DLD1 (cell line): ENCODE data around the gene ELMOD3.
"Not testable (repeated sequence)": the region's sequence is repeated elsewhere in the genome, so short reads cannot be mapped to it uniquely, and the experiment has no call there.

Source experiments
- in situ Hi-C: cut with HindIII; loops from 2 replicates; pipeline ENCODE4 v1.10.0; 2017; ENCODE audit warnings: low sequenced_read_pairs

ELMOD3 gene

DNA sequence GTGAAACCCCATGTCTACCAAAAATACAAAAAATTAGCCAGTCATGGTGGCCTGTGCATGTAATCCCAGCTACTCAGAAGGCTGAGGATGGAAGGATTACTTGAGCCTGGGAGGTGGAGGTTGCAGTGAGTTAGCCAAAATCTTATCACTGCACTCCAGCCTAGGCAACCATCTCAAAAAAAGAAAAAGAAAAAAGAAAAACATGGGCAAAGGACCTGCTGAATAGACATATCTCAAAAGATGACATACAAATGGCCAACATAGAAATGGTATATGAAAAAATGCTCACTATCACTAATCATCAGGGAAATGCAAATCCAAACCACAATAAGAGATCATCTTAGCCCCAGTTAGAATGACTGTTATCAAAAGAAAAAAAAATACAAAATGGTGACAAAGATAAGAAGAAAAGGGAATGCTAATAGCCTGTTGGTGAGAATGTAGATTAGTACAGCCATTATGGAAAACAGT lies 25.4 kb upstream of the ELMOD3 start:
- in situ Hi-C loops: no loop called here

DNA sequence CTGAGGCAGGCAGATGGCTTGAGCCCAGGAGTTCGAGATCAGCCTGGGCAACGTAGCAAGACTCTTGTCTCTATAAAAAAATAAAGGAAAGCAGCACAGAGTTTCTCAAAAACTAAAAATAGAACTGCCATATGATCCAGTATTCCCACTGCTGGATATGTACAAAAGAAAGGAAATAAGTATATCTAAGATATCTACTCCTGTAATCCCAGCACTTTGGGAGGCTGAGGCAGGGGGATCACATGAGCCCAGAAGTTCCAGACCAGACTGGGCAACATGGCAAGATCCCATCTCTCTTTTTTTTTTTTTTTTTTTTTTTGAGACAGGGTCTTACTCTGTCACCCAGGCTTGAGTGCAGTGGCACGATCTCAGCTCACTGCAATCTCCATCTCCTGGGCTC lies 24.9 kb upstream of the ELMOD3 start:
- in situ Hi-C loops: not testable (repeated sequence)

GRCh38 chr2:85330839-85331636 lies 23.5 kb upstream of the ELMOD3 start:
- in situ Hi-C loops: no loop called here

GRCh38 chr2:85333877-85334276 lies 20.7 kb upstream of the ELMOD3 start:
- in situ Hi-C loops: not testable (repeated sequence)

GRCh38 chr2:85334928-85335327 lies 19.6 kb upstream of the ELMOD3 start:
- in situ Hi-C loops: no loop called here

DNA sequence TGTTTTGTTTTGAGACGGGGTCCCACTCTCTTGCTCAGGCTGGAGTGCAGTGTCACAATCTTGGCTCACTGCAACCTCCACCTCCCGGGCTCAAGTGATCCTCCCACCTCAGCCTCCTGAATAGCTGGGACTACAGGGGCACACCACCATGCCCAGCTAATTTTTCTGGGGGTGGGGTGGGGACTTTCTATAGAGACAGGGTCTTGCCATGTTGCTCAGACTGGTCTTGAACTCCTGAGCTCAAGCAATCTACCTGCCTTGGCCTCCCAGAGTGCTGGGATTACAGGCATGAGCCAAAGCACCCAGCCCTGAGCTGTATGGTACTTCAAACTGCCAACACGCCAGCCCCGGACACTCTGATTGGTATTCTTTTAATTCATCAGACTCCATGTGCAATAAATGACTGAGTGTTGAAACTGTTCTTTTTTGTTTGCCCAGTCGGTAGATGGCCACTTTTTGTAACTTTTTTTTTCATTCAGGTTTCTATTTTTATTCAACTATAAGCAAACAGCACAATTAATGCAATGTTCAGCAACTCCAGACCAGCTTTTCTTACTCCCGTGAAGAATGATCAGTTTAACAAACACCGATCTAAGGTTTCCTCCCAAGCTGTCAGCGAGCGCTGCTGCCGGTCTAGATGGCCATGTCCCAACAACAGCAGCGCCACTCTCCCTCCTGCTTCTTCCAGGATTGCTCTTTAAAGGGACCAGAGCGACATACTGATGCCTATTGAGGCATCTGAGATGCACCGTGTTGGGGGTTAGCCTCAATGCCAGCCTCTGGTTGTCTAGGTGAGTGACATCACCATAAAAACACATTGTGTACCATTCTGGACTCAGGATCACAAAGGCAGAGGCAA lies 14.3 kb upstream of the ELMOD3 start:
- in situ Hi-C loops: no loop called here

GRCh38 chr2:85341269-85342029 lies 13.1 kb upstream of the ELMOD3 start:
- in situ Hi-C loops: no loop called here

GRCh38 chr2:85342156-85342555 lies 12.4 kb upstream of the ELMOD3 start:
- in situ Hi-C loops: no loop called here

DNA sequence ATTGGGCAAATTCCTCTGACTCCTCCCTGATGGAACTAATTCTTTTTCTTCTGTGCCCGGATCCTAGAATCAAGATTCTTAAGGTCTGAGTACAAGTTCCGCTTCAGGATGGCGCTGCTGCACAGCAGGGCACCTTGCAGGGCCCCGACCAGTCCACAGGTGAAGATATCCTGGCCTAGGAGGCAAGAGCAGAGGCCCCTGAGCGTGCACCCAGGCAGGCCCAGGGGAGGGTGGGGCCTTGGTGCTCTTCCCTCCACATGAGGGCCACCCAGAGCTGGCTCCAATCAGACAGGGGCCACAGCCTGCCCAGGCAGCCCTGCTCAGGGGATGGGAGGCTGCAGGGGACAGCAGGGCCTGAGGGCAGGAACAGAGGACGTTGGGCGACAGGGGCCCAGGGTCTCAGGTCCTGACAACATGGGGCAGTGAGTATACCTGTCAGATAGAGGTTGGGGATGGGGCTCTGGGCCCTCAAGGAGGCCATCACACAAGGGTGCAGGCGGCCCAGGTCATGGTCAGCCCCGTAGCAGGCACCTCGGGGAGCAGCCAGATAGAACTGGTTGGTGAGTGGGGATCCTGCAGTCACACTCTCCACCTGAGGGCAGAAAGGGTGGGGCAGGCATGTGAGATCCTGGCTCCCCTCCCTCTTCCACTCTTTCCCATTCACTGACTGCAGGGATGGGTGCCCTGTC lies 11.2 kb upstream of the ELMOD3 start:
- in situ Hi-C loops: not testable (repeated sequence)

DNA sequence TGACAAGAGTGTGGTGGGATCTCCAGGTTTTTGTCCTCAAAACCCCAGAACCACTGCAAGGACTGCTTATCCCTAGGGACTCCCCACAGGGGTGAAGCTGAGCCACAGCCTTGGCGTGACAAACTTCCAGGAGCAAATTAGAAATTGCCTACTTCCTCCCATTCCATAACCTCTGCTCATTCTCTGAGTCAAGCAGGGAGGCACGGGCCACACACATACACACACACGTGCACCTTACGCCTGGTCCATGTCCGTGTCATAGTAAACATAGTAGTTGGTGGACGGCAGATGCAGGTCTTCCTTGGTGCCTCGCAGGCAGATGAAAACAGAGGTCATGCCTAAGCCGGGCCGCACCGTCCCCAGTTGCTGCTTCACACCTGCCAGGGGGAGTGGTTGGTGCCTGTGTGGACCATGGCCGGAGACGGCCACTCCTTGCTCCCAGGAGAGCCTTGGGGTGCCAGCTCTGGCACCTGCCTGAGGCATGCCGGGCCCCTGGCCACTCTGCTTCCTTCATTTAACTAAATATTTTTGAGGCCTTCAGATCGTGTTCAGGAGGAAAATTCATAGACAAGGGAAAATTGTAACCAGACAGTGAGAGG lies 10.1 kb upstream of the ELMOD3 start:
- in situ Hi-C loops: no loop called here

DNA sequence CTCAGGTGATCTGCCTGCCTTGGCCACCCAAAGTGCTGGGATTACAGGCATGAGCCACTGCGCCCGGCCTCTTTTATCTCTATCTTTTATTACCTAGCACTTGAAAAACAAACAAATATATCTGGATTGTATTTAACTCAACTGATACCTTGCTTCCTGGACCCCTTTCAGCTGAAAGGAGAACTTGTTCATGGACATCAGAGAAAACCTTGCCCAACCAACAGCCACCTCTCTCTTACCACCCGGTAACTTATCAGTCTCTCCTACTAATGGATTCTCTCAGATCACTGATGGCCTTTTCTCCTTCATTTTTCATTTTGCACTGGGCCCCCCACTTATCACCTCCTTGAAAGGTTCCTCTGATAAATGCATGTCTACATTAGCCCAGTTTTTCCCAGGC lies 7.0 kb upstream of the ELMOD3 start:
- in situ Hi-C loops: no loop called here

- in situ Hi-C loops: no loop called here
These were observed 688 bp upstream of the ELMOD3 start for GRCh38 chr2:85353876-85354285.

DNA sequence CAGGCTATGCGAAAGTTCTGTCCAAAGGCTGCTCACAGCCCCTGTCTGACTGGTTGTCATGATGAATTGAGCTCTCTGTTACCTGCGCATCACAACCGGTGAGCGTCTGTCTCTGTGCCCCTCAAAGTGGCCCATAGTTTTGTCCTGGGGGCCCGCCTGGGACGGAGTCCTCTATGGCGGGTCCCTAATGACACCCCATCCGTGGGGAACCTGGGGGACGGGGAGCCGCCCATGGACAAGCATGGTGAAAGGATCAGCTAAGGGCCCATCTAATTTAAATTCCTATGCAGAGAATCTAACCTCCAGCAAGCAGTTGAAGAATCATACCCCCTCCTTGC lies 473 bp downstream of the ELMOD3 start:
- in situ Hi-C loops: no loop called here

DNA sequence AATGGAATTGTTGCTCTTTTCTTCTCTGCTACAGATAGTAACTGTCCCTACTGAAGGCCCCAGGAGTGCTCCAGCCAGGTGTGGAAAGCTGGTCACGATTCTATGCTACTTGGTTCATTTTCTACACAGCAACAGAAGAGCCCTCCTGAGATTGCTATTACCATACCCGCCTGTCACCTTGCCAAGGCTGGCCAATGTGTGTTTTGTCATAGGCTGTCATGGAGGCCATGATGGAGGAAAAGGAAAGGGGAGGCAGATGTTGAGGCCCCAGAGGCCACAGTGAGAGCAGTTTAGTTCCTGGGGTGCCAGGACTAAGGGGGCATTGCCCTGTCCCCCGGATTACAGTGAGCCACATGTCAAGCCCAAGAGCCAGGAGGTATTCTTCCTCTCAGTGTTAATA lies 952 bp downstream of the ELMOD3 start:
- in situ Hi-C loops: no loop called here

DNA sequence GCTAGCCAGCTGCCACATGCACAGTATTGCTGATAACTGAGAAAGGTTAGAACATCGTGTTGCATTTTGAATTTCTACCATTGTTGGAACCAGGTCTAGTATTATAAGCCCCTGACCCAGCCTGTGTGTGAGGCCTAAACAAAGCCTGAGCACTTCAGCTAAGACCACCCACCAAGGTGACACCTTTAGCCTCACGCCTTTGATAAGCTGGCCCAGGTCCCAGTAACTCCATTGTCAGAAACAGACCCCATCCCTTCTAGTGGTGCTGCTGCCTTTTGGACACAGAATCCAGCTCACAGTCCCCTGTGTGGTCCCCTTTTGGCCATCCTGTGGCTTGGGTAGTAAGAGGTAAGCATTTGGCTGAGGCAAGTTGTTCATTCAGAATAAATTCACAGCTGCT lies 1.6 kb downstream of the ELMOD3 start:
- in situ Hi-C loops: no loop called here

- in situ Hi-C loops: no loop called here
These were observed 3.2 kb downstream of the ELMOD3 start for GRCh38 chr2:85357736-85358135.

DNA sequence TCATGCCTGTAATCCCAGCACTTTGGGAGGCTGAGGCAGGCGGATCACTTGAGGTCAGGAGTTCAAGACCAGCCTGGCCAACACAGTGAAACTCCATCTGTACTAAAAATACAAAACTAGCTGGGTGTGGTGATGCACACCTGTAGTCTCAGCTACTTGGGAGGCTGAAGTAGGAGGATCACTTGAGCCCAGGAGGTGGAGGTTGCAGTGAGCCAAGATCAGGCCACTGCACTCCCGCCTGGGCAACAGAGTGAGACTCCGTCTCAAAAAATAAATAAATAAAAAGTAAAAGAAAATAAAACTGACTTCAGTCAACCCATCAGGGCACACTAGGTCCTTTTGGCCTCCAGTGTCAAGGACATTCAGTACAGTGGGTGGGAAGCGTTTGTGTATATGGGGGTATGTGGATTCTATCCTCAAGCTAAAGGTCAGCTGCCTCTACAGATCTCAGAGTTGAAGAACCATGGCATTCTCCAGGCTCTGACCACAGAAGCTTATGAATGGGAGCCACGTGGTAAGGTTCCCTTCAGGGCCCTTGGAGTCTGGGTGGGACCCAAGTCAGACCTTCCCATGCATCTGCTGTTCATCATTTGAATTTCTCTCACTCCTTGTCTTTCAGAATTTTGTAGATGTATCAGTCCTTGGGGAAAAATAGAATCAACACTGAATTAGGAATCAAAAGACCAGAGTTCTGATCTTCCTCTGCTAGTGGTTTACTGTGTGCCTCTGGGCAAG lies 8.3 kb downstream of the ELMOD3 start:
- in situ Hi-C loops: not testable (repeated sequence)

DNA sequence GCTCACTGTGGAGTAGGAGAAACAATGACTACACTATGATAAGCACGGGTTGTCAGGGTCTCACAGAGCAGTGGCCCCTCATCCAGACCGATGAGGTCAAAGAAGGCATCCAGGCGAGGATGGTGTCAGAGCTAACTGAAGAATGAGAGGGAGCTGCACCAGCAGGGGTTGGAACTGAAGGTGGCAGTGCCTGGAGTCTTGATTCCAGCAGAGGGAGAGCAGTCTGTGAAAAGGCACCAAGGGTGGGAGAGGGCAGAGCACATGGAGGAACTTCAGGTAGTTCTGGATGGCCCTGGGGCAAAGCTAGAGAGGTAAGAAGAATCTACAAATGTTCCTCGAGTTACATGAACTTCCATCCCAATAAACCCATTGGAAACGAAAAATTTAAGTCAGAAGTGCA lies 12.6 kb downstream of the ELMOD3 start:
- in situ Hi-C loops: no loop called here

- in situ Hi-C loops: no loop called here
These were observed 14.4 kb downstream of the ELMOD3 start for GRCh38 chr2:85368921-85369320.

- in situ Hi-C loops: no loop called here
These were observed 14.9 kb downstream of the ELMOD3 start for GRCh38 chr2:85369500-85369899.
